B cell (primary cell): ENCODE data around the gene KIF23. TPM values are rescaled to one million over a fixed set of nuclear protein-coding genes. Genes with fewer than 3 reads are reported as not detected.

Source experiments
- ATAC-seq: fragments of 200-7000 bp; cut with Tn5 transposase; one replicate; pipeline ENCODE4 v1.10.0; 2021; ENCODE audit warnings: low read depth, mild to moderate bottlenecking, moderate number of reproducible peaks, moderate library complexity
- CTCF ChIA-PET: fragments of 350-600 bp; sonication (Branson Sonifier 250); formaldehyde crosslinking; loops from one replicate; lab custom pipeline; 2021; ENCODE audit warnings: antibody characterized with exemption, inconsistent platforms; lab: Charles Lee
- POLR2A ChIA-PET: fragments of 350-600 bp; sonication (Branson Sonifier 250); formaldehyde crosslinking; loops from one replicate; lab custom pipeline; 2021; ENCODE audit warnings: antibody characterized with exemption; lab: Charles Lee
- DNase-seq: peaks from one replicate; pipeline ENCODE4 v3.0.0; 2013
- H2AFZ ChIP-seq: 2 replicates; pipeline ENCODE4 v1.6.1; 2012; ENCODE audit warnings: mild to moderate bottlenecking, low read depth, low read length; ENCODE audit not compliant: insufficient read depth, poor library complexity, severe bottlenecking
- H3K27ac ChIP-seq, 2 donors: 1 replicate in 1 of 2; 2 replicates in 1 of 2; pipeline ENCODE4 v1.5.1; 2012 to 2013; ENCODE audit warnings: low read length in 2 of 2, mild to moderate bottlenecking in 2 of 2, moderate library complexity in 1 of 2
- H3K27me3 ChIP-seq, 4 experiments: fragments of 200-600 bp in 1 of 4; sonication (generic) in 1 of 4; replicated peaks in 1 of 4; 1 replicate in 2 of 4; 2 replicates in 2 of 4; pipeline versions ENCODE4 v1.6.1 to v1.7.0; 2013 to 2016; ENCODE audit warnings: low read length in 3 of 4, mild to moderate bottlenecking in 2 of 4, mixed read lengths in 1 of 4, moderate library complexity in 1 of 4; ENCODE audit not compliant: insufficient read depth in 4 of 4, control insufficient read depth in 3 of 4; ENCODE audit errors: control extremely low read depth in 1 of 4
- H3K36me3 ChIP-seq, 2 experiments: replicated peaks in 1 of 2; 1 replicate in 1 of 2; 2 replicates in 1 of 2; pipeline versions ENCODE4 v1.6.1 to v1.7.1; 2013; ENCODE audit warnings: low read length in 1 of 2; ENCODE audit not compliant: insufficient read depth in 2 of 2, control insufficient read depth in 1 of 2; ENCODE audit errors: control extremely low read depth in 1 of 2, extremely low read depth in 1 of 2
- H3K4me1 ChIP-seq, 2 donors: fragments of 200-600 bp in 1 of 2; sonication (generic) in 1 of 2; 1 replicate in 1 of 2; 2 replicates in 1 of 2; pipeline versions ENCODE4 v1.5.1 to v1.6.1; 2013 to 2017; ENCODE audit warnings: low read length in 2 of 2; ENCODE audit not compliant: control insufficient read depth in 2 of 2, insufficient read depth in 2 of 2
- H3K4me2 ChIP-seq: replicated peaks from 2 replicates; pipeline ENCODE3; 2012; ENCODE audit warnings: mild to moderate bottlenecking, low read depth, low read length; ENCODE audit not compliant: poor library complexity, severe bottlenecking
- H3K4me3 ChIP-seq, 5 experiments: fragments of 200-600 bp in 1 of 5; sonication (generic) in 1 of 5; 1 replicate in 3 of 5; 2 replicates in 2 of 5; pipeline versions ENCODE4 v1.5.1 to v1.7.0; 2011 to 2016; ENCODE audit warnings: low read length in 4 of 5, mild to moderate bottlenecking in 4 of 5, low read depth in 2 of 5, control low read depth in 1 of 5, moderate library complexity in 1 of 5; ENCODE audit not compliant: insufficient read depth in 1 of 5; ENCODE audit errors: control extremely low read depth in 1 of 5, extremely low read depth in 1 of 5
- H3K79me2 ChIP-seq: fragments of 200-600 bp; sonication (generic); one replicate; pipeline ENCODE4 v1.6.0; 2016; ENCODE audit warnings: low read length; ENCODE audit not compliant: control insufficient read depth, insufficient read depth
- H3K9ac ChIP-seq: fragments of 200-600 bp; sonication (generic); 2 replicates; pipeline ENCODE4 v1.6.1; 2017; ENCODE audit warnings: mild to moderate bottlenecking, low read length, moderate library complexity
- H3K9me3 ChIP-seq, 3 donors: one replicate each; pipeline versions ENCODE4 v1.6.1 to v1.7.1; 2013; ENCODE audit warnings: low read length in 2 of 3; ENCODE audit not compliant: control insufficient read depth in 2 of 3, insufficient read depth in 1 of 3; ENCODE audit errors: control extremely low read depth in 1 of 3
- H4K20me1 ChIP-seq: 2 replicates; pipeline ENCODE4 v1.6.0; 2012; ENCODE audit warnings: mild to moderate bottlenecking, low read length; ENCODE audit not compliant: insufficient read depth, control insufficient read depth, poor library complexity, severe bottlenecking
- H3K27ac Mint-ChIP-seq: one replicate; pipeline ENCODE4 v1.8.0; 2021; ENCODE audit warnings: mixed read lengths
- H3K27me3 Mint-ChIP-seq: one replicate; pipeline ENCODE4 v1.8.0; 2021; ENCODE audit warnings: mixed read lengths
- H3K4me1 Mint-ChIP-seq: one replicate; pipeline ENCODE4 v1.8.0; 2021; ENCODE audit warnings: mixed read lengths
- H3K4me3 Mint-ChIP-seq: one replicate; pipeline ENCODE4 v1.8.0; 2021; ENCODE audit warnings: mixed read lengths
- H3K9me3 Mint-ChIP-seq: one replicate; pipeline ENCODE4 v1.8.0; 2022; ENCODE audit warnings: mixed read lengths; ENCODE audit not compliant: insufficient read depth
- CTCF ChIP-seq: fragments of 200-600 bp; IDR thresholded peaks from one replicate; pipeline ENCODE4 v1.8.0; 2022; ENCODE audit warnings: antibody characterized with exemption, mild to moderate bottlenecking
- EZH2 ChIP-seq: IDR thresholded peaks from 2 replicates; pipeline ENCODE4 v1.6.1; 2012; ENCODE audit warnings: borderline replicate concordance, low read depth, mild to moderate bottlenecking, moderate library complexity, low read length; ENCODE audit not compliant: insufficient read depth, poor library complexity, severe bottlenecking
- WGBS: methylation state at CpG from one replicate; pipeline ENCODE4 v1.1.5; 2013; ENCODE audit warnings: missing lambda C conversion rate; ENCODE audit not compliant: insufficient coverage; 5-methylcytosine and 5-hydroxymethylcytosine counted together
- intact Hi-C: fragments of 100-400 bp; cut with micrococcal nuclease; formaldehyde crosslinking; loops from one replicate; pipeline ENCODE4 v1.10.0; 2022
- polyA plus RNA-seq: library from polyadenylated mRNA; depleted of rRNA; stranded (reverse); fragments of >200 nt; gene quantifications from 2 replicates; pipeline ENCODE4 v1.2.3, GENCODE V29; 2012
- total RNA-seq, 2 donors: library from RNA; stranded (reverse); fragments of 120-200 nt in 1 of 2; gene quantifications; 1 replicate in 1 of 2; 2 replicates in 1 of 2; pipeline versions ENCODE4 v1.2.3 to v1.2.4, GENCODE V29; 2013 to 2022

KIF23 gene
- total and polyA plus RNA-seq, 2 donors (not counting 1 experiment from before 2014, with no cell fraction given), result 0.30 to 0.34 TPM

- H3K27ac Mint-ChIP-seq, result no peak overlapping the region
- no peaks in the 10 kb centered on the region for H3K79me2 ChIP-seq
- no peak overlapping the region for H3K27ac ChIP-seq
- DNase-seq (no peak), ATAC-seq (no peak)
- H2AFZ ChIP-seq, result no peak overlapping the region
- no peaks in the 10 kb centered on the region for H3K9me3 ChIP-seq
- WGBS, result 78% methylated on average over 2 of the region's 6 CpGs
- no peaks in the 10 kb centered on the region for H3K4me1 ChIP-seq
- H3K4me1 Mint-ChIP-seq, result peaks cover 2% of the 10 kb centered on the region
- ChIA-PET CTCF (interaction anchor here (0.7 to 2.4 kb wide), 4 partner anchors 10 to 1250 kb away, joined by 3 to 13 read pairs (median 4); no protein-coding TSS in a partner anchor), POLR2A (no interaction called here)
- H3K36me3 ChIP-seq, result no peaks in the 10 kb centered on the region
- H3K9me3 Mint-ChIP-seq, result no peaks in the 10 kb centered on the region
- no peak overlapping the region for H3K4me3 Mint-ChIP-seq
- no peak overlapping the region for H3K4me2 ChIP-seq
- H4K20me1 ChIP-seq, result no peaks in the 10 kb centered on the region
- H3K9ac ChIP-seq, result no peak overlapping the region
- intact Hi-C loops, result loop anchor here (10.0 kb wide), 2 partner anchors 1112 to 1252 kb away; no protein-coding TSS in a partner anchor
- H3K4me3 ChIP-seq, result no peak overlapping the region
- H3K27me3 ChIP-seq, result peaks cover 0 to 9% (median 3%) of the 10 kb centered on the region in 4 experiments
- peaks cover 14% of the 10 kb centered on the region for H3K27me3 Mint-ChIP-seq
- TF ChIP-seq EZH2 (no peak), CTCF (no peak)
Observed at GRCh38 chr15:69472562-69472961, 58.4 kb downstream of the KIF23 start.

- H3K4me1 Mint-ChIP-seq, result peaks cover 2% of the 10 kb centered on the region
- peaks cover 19% of the 10 kb centered on the region for H3K27me3 Mint-ChIP-seq
Observed at GRCh38 chr15:69474291-69474690, 60.1 kb downstream of the KIF23 start.

More at GRCh38 chr15:69474291-69474690, 60.1 kb downstream of the KIF23 start:
- peaks cover 0 to 4% of the 10 kb centered on the region in 2 donors for H3K4me1 ChIP-seq
- peaks cover 0 to 4% (median 0%) of the 10 kb centered on the region in 3 donors for H3K9me3 ChIP-seq
- H3K27me3 ChIP-seq, result peaks cover 0 to 19% (median 6%) of the 10 kb centered on the region in 4 experiments
- Mint-ChIP-seq H3K27ac (no peak overlapping the region), H3K4me3 (no peak overlapping the region), H3K9me3 (no peaks in the 10 kb centered on the region)
- no peaks in the 10 kb centered on the region for H3K79me2 ChIP-seq
- ChIA-PET POLR2A (no interaction called here), CTCF (interaction anchor here (0.5 to 12.4 kb wide), 8 partner anchors 10 to 1338 kb away, joined by 3 to 129 read pairs (median 3); no protein-coding TSS in a partner anchor)
- ATAC-seq (no peak), DNase-seq (no peak)
- no peak overlapping the region for H3K9ac ChIP-seq
- no peak overlapping the region for H2AFZ ChIP-seq
- 80% methylated on average over 5 of the region's 5 CpGs for WGBS
- intact Hi-C loops, result loop anchor here (10.0 kb wide), 2 partner anchors 1111 to 1251 kb away; no protein-coding TSS in a partner anchor
- TF ChIP-seq EZH2 (no peak), CTCF (no peak)
- H3K36me3 ChIP-seq, result no peaks in the 10 kb centered on the region
- H3K27ac ChIP-seq, result no peak overlapping the region
- H3K4me2 ChIP-seq, result no peak overlapping the region
- H3K4me3 ChIP-seq, result no peak overlapping the region
- no peaks in the 10 kb centered on the region for H4K20me1 ChIP-seq
